K562 (cell line): ENCODE results near the gene ZNF761. TPM values are rescaled to one million over a fixed set of nuclear protein-coding genes. Genes with fewer than 3 reads are reported as not detected.
A peak's percentile ranks its signal among the peaks of the same experiment; 100 is the strongest.

Experiments
- ARID1B ChIP-seq: fragments of 450-650 bp; IDR thresholded peaks from 2 replicates; pipeline ENCODE4 v1.6.1; 2016; ENCODE audit warnings: antibody characterized with exemption, mild to moderate bottlenecking, inconsistent platforms
- BRD4 ChIP-seq: fragments of 200-600 bp; sonication (generic); IDR thresholded peaks from 2 replicates; pipeline ENCODE4 v1.6.1; 2017; ENCODE audit warnings: inconsistent platforms
- BRF1 ChIP-seq: IDR thresholded peaks from 3 replicates; pipeline ENCODE4 v1.6.1; 2011; ENCODE audit warnings: borderline replicate concordance, mild to moderate bottlenecking; ENCODE audit not compliant: insufficient read length; ENCODE audit errors: extremely low read depth
- CXXC5 ChIP-seq: fragments of 250-450 bp; sonication (Bioruptor Pico); IDR thresholded peaks from 2 replicates; pipeline ENCODE4 v1.8.0; 2022; ENCODE audit warnings: inconsistent platforms, mild to moderate bottlenecking, moderate library complexity
- HDAC1 ChIP-seq, 2 experiments: fragments of 450-650 bp; IDR thresholded peaks; 2 replicates each; pipeline ENCODE4 v1.6.1; 2016 to 2017; ENCODE audit warnings: inconsistent platforms in 1 of 2, mild to moderate bottlenecking in 1 of 2, moderate library complexity in 1 of 2
- HSF4 ChIP-seq: fragments of 250-450 bp; sonication (Bioruptor Pico); IDR thresholded peaks from 2 replicates; pipeline ENCODE4 v2.1.2; 2022; ENCODE audit warnings: mild to moderate bottlenecking, moderate library complexity, borderline replicate concordance
- KDM2B ChIP-seq: fragments of 250-450 bp; sonication (Bioruptor Pico); IDR thresholded peaks from 2 replicates; pipeline ENCODE4 v1.8.0; 2021; ENCODE audit warnings: mild to moderate bottlenecking, moderate library complexity
- MNT ChIP-seq, 2 experiments: fragments of 450-650 bp; conservative IDR thresholded peaks; 2 replicates each; pipeline ENCODE4 v1.6.1; 2017; ENCODE audit warnings: mild to moderate bottlenecking in 2 of 2, moderate library complexity in 2 of 2
- MXD1 ChIP-seq: fragments of 250-450 bp; sonication (Bioruptor Pico); IDR thresholded peaks from 2 replicates; pipeline ENCODE4 v1.8.0; 2021; ENCODE audit warnings: borderline replicate concordance, mild to moderate bottlenecking, moderate library complexity; ENCODE audit not compliant: poor library complexity, severe bottlenecking
- SP1 ChIP-seq: sonication (generic); formaldehyde crosslinking; IDR thresholded peaks from 2 replicates; pipeline ENCODE4 v1.8.1; 2022; ENCODE audit warnings: mild to moderate bottlenecking, missing genetic modification reagents
- SREBF1 ChIP-seq: fragments of 150-350 bp; IDR thresholded peaks from 2 replicates; pipeline ENCODE4 v1.6.1; 2014; ENCODE audit warnings: antibody characterized with exemption, low read depth, low read length, borderline replicate concordance
- U2AF1 ChIP-seq: fragments of 200-400 bp; formaldehyde crosslinking; optimal IDR thresholded peaks from 2 replicates; pipeline ENCODE3; 2017; ENCODE audit warnings: mild to moderate bottlenecking, low read depth, low read length, moderate library complexity
- ZNF449 ChIP-seq: fragments of 250-450 bp; sonication (Bioruptor Pico); IDR thresholded peaks from 2 replicates; pipeline ENCODE4 v1.8.0; 2022; ENCODE audit warnings: moderate library complexity, mild to moderate bottlenecking, inconsistent platforms
- polyA plus RNA-seq, 8 experiments: library from polyadenylated mRNA; depleted of rRNA in 4 of 8; stranded (reverse) in 5 of 8; unstranded in 3 of 8; fragments of >200 nt; fragmentation: Nextera tagmentation in 2 of 8; fragmentation: Illumina TruSeq in 1 of 8; extraction: Ambion mirVana in 2 of 8; extraction: Trizol in 1 of 8; gene quantifications; 2 replicates each; pipeline versions ENCODE4 v1.2.1 to v1.2.3, GENCODE V29; 2011 to 2014; ENCODE audit warnings: inconsistent platforms in 1 of 8, missing spikeins in 1 of 8
- total RNA-seq, 7 experiments: library from RNA; depleted of rRNA in 6 of 7; stranded (reverse); fragments of >200 nt in 6 of 7; fragmentation: Illumina TruSeq in 2 of 7; extraction: Trizol in 2 of 7; gene quantifications; 2 replicates each; pipeline versions ENCODE4 v1.2.1 to v1.2.3, GENCODE V29; 2011 to 2021; ENCODE audit warnings: low replicate concordance in 1 of 7
- TF ChIP-seq, protein P1 (sequence below): IDR thresholded peaks from 2 replicates; pipeline ENCODE4 v1.6.1; 2011; ENCODE audit not compliant: insufficient read length; ENCODE audit errors: extremely low read depth
- TF ChIP-seq, protein P2 (sequence below): fragments of 450-650 bp; conservative IDR thresholded peaks from 2 replicates; pipeline ENCODE4 v1.6.1; 2016; ENCODE audit warnings: missing genetic modification characterization, low read depth, mild to moderate bottlenecking, control low read depth, missing compliant biosample characterization
- TF ChIP-seq, protein P3 (sequence below): fragments of 450-650 bp; IDR thresholded peaks from 2 replicates; pipeline ENCODE4 v1.7.1; 2018; ENCODE audit warnings: mild to moderate bottlenecking, low read depth; ENCODE audit not compliant: partially characterized antibody

Gene ZNF761
- total and polyA plus RNA-seq, 9 of the 15 experiments (the other 6 are each of a cell fraction or from before 2014, with no cell fraction given): 10.3 to 30.2 (median 17.0) TPM

DNA sequence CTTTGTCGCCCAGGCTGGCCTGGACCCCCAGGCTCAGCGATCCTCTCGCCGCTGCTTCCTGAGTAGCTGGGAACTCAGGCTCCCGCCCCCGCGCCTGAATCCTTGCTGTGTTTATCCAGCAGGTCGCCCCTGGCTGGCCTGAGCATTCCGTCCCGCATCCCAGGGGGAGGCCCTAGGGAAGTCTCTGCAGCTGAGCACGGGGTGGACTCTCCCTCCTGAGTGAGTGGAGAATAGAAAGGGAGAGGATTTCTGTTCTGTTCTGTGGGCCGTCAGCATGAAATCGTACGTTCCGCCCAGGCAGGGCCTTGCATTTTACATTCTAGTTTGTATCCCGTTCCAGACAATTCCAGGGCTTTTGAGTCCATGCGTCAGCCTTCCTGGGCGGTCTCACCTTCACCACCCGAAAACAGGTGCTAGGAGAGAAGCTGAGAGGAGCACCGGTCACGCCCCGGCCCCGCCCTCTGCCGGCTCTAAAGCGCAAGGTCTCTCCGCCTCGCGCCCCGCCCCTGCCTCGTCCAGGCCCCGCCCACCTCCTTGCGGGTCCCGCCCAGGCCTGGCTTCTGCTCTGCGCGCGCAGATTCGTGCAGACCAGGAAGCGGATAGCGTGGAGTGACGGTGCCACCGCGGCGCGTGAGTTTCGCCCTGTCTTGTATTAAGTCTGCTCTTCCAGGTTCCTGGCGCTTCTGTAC lies at the start of gene ZNF761 (continued):
- TF ChIP-seq ZNF449 (CRISPR knock-in tag) (no peak), KDM2B (no peak), HSF4 (CRISPR knock-in tag) (no peak), BRF1 (no peak), SP1 (peak; percentile 80), BRD4 (no peak), MXD1 (CRISPR knock-in tag) (no peak), CXXC5 (CRISPR knock-in tag) (peak; percentile 66; the same call in 1 of the 2 replicates), SREBF1 (no peak), U2AF1 (no peak), HDAC1 (IDR thresholded peaks at IDR 0.05) (peak in 1 of 2 experiments; percentile 86; a peak in 2 of 4 replicates), ARID1B (no peak), MNT (conservative IDR thresholded peaks at IDR 0.05) (peak; percentile 65 to 85)
- TF ChIP-seq, protein P1, sequence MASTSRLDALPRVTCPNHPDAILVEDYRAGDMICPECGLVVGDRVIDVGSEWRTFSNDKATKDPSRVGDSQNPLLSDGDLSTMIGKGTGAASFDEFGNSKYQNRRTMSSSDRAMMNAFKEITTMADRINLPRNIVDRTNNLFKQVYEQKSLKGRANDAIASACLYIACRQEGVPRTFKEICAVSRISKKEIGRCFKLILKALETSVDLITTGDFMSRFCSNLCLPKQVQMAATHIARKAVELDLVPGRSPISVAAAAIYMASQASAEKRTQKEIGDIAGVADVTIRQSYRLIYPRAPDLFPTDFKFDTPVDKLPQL: no peak
- TF ChIP-seq, protein P2, sequence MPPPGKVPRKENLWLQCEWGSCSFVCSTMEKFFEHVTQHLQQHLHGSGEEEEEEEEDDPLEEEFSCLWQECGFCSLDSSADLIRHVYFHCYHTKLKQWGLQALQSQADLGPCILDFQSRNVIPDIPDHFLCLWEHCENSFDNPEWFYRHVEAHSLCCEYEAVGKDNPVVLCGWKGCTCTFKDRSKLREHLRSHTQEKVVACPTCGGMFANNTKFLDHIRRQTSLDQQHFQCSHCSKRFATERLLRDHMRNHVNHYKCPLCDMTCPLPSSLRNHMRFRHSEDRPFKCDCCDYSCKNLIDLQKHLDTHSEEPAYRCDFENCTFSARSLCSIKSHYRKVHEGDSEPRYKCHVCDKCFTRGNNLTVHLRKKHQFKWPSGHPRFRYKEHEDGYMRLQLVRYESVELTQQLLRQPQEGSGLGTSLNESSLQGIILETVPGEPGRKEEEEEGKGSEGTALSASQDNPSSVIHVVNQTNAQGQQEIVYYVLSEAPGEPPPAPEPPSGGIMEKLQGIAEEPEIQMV (tag): no peak
- TF ChIP-seq, protein P3, sequence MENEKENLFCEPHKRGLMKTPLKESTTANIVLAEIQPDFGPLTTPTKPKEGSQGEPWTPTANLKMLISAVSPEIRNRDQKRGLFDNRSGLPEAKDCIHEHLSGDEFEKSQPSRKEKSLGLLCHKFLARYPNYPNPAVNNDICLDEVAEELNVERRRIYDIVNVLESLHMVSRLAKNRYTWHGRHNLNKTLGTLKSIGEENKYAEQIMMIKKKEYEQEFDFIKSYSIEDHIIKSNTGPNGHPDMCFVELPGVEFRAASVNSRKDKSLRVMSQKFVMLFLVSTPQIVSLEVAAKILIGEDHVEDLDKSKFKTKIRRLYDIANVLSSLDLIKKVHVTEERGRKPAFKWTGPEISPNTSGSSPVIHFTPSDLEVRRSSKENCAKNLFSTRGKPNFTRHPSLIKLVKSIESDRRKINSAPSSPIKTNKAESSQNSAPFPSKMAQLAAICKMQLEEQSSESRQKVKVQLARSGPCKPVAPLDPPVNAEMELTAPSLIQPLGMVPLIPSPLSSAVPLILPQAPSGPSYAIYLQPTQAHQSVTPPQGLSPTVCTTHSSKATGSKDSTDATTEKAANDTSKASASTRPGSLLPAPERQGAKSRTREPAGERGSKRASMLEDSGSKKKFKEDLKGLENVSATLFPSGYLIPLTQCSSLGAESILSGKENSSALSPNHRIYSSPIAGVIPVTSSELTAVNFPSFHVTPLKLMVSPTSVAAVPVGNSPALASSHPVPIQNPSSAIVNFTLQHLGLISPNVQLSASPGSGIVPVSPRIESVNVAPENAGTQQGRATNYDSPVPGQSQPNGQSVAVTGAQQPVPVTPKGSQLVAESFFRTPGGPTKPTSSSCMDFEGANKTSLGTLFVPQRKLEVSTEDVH: no peak
